WTC11 (cell line): ENCODE data around the gene THAP9.

Experiments used
- ATF1 ChIP-seq: sonication (generic); formaldehyde crosslinking; IDR thresholded peaks from 2 replicates; pipeline ENCODE4 v1.8.1; 2023; ENCODE audit warnings: mild to moderate bottlenecking, moderate library complexity, missing genetic modification reagents
- ELF4 ChIP-seq: sonication (generic); formaldehyde crosslinking; IDR thresholded peaks from 2 replicates; pipeline ENCODE4 v1.8.1; 2022; ENCODE audit warnings: low read depth, mild to moderate bottlenecking, moderate library complexity, missing genetic modification reagents
- JAZF1 ChIP-seq: fragments of 250-450 bp; sonication (Bioruptor Pico); IDR thresholded peaks from 2 replicates; pipeline ENCODE4 v1.9.0; 2021; ENCODE audit warnings: moderate library complexity, mild to moderate bottlenecking, inconsistent platforms
- KAT7 ChIP-seq: sonication (generic); formaldehyde crosslinking; IDR thresholded peaks from 2 replicates; pipeline ENCODE4 v1.8.1; 2023; ENCODE audit warnings: missing genetic modification reagents, mild to moderate bottlenecking, borderline replicate concordance
- ZNF263 ChIP-seq: sonication (generic); formaldehyde crosslinking; IDR thresholded peaks from 2 replicates; pipeline ENCODE4 v1.8.1; 2022; ENCODE audit warnings: low read depth, mild to moderate bottlenecking, moderate library complexity, missing genetic modification reagents
- TF ChIP-seq, protein P1 (sequence below): fragments of 250-450 bp; sonication (Bioruptor Pico); IDR thresholded peaks from 2 replicates; pipeline ENCODE4 v2.1.2; 2022; ENCODE audit warnings: mild to moderate bottlenecking, moderate library complexity
- TF ChIP-seq, protein P2 (sequence below): fragments of 200-600 bp; IDR thresholded peaks from 2 replicates; pipeline ENCODE4 v1.8.0; 2022; ENCODE audit warnings: antibody characterized with exemption

DNA sequence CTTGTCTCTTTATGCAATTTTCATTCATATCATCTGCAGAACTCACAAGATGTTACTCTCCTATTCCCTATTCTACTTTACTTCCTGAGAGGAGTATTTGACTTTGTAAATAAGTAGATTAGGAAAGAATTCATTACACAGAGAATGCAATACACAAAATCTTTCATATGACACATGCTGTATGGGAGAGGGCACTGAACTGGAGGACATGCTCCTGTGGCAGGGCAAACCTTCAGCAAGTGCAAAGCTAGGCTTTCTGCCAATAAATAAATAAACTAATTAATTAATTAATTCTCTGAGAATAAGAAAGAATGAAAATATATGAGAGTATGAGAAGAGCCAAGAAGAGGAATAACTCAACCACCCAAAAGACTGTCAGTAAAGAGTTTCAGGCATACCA is 33.9 kb downstream of the THAP9 start:
- TF ChIP-seq ELF4 (CRISPR knock-in tag) (no peak), JAZF1 (CRISPR knock-in tag) (no peak), ATF1 (no peak), KAT7 (CRISPR knock-in tag) (no peak), ZNF263 (CRISPR knock-in tag) (no peak)
- TF ChIP-seq, protein P1, sequence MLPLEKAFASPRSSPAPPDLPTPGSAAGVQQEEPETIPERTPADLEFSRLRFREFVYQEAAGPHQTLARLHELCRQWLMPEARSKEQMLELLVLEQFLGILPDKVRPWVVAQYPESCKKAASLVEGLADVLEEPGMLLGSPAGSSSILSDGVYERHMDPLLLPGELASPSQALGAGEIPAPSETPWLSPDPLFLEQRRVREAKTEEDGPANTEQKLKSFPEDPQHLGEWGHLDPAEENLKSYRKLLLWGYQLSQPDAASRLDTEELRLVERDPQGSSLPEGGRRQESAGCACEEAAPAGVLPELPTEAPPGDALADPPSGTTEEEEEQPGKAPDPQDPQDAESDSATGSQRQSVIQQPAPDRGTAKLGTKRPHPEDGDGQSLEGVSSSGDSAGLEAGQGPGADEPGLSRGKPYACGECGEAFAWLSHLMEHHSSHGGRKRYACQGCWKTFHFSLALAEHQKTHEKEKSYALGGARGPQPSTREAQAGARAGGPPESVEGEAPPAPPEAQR (CRISPR knock-in tag), result no peak
- TF ChIP-seq, protein P2, sequence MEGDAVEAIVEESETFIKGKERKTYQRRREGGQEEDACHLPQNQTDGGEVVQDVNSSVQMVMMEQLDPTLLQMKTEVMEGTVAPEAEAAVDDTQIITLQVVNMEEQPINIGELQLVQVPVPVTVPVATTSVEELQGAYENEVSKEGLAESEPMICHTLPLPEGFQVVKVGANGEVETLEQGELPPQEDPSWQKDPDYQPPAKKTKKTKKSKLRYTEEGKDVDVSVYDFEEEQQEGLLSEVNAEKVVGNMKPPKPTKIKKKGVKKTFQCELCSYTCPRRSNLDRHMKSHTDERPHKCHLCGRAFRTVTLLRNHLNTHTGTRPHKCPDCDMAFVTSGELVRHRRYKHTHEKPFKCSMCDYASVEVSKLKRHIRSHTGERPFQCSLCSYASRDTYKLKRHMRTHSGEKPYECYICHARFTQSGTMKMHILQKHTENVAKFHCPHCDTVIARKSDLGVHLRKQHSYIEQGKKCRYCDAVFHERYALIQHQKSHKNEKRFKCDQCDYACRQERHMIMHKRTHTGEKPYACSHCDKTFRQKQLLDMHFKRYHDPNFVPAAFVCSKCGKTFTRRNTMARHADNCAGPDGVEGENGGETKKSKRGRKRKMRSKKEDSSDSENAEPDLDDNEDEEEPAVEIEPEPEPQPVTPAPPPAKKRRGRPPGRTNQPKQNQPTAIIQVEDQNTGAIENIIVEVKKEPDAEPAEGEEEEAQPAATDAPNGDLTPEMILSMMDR, result no peak
